GM19455 (cell line): ENCODE measurements around the gene RABGAP1L.

Experiments used
- ATAC-seq: cut with Tn5 transposase; IDR thresholded peaks from one replicate; pipeline ENCODE4 v1.9.1; 2021; ENCODE audit not compliant: unreplicated experiment

Gene RABGAP1L

DNA sequence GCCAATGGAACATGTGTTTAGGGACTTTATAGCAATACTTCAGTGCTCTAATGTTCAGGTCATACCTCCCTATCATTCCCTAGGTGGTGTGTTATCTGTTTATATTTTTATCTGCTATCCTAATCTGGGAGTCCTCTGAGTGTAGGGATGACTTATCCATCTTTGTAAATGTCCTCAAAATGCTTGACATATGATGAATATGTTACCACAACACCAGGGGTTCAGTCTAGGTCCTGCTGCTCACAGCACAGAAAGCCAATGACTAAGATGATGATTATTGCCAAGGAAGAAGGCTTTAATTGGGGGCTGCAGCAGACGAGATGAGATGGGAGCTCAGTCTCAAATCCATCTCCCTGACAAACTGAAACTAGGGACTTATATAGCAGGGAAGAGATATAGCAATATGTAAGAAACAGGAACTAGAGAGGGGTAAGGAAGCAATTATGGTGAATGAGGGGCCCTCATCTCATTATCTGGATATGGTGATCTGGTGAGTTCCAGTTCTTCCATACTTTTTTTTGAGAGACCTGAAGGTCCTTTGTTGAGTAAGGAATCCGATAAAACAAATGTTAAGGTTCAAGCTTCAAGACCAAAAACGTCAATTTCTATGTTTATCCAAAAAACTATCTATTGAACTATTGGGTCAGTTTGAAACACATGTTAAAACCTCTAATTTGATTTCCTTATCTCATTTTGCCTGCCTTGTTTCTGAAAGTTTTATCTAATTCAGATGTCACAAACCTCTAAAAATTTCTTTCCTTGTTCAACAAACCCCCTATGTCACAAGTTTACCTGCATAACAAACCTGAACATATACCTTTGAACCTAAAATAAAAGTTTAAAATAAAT is 583.7 kb downstream of the RABGAP1L start:
- ATAC-seq: no peak

DNA sequence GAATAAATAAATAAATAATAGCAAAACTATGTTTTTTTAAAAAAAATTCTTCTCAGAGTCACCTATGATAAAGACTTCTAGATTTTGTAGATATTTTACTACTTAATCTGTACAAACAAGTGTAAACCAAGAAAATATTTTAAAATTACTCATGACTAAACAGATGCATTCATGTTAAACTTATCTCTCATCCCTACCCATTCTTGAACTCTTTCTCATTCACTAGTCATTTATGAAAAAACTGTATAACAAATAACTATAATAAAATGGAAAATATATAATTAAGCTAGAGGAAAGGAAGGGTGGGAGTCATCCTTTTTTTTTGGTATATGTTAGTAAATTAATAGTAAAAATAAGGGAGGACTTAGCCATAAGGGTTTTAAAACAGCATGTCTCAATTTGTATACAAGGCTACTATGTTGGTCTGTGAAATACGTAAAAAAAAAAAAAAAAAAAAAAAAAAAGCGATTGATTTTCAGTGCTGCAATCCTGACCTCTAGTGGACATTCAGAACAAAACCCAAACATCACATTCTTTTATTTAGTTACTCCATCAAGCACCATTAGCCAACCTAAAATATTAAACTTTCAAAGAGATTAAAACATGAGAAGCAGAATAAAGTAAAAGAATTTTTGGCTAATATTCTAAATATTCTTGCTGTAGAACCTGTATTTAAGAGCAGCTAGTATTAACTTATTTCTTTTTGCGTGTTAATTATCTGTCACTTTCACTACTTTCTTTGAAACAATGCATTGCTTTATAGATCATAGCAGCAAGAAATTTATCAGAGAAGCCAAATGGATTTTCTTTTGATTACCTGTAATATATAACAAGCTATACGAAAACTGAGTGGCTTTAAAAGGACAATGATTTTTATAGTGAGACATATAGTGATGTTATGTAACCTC is 584.6 kb downstream of the RABGAP1L start:
- no peak for ATAC-seq

DNA sequence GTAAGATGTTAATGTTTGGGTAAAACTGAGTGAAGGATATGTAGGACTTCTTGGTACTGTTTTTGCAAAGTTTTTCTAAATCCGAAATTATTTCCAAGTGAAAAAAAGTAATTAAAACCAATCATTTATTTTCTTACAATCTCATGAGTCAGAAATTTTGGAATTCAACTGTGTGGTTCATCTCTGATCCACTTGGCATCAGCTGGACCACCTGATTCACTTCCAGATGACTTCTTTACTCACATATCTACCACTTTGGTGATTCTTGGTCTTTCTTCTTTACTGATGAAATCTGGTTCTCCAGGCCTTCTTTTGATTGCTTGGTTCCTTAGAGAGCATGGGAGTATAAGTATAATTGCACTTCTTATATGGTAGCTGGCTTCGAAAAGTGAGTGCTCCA is 585.6 kb downstream of the RABGAP1L start:
- ATAC-seq: no peak

DNA sequence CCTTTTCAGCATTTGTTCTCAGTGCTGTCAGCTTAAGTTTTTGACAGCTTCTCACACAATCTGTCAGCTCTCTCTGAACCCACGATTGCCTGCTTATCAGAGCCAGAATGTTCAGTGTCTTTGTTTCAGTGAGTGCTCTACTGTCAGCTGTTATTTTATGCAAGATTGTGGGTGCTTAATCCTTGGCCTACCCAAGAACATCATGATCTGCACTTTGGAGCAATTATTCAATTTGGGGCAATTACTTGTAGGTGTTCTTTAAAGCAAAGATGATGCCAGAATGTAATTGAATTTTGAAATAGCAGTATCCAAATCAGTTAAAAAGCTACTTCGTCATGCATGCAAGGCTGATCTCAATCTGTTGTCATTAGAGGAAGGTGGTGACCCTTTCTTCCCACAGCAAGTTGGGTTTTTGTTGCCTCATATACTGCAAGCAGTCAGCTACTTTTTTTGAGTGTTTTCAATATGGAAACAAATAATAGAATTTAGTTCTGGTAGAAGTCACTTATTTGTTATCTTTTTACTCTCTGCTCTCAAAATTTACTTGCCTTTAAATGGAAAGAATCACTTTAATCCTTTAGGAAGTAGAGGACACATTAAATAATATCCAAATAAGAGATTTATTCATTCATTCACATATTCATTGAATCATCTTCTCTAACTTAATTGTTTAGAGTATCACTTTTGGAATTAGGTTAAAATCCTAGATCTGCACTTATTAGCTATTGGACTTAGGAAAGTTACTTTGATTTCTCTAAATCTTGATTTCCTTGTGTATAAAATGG is 586.9 kb downstream of the RABGAP1L start:
- ATAC-seq: no peak

DNA sequence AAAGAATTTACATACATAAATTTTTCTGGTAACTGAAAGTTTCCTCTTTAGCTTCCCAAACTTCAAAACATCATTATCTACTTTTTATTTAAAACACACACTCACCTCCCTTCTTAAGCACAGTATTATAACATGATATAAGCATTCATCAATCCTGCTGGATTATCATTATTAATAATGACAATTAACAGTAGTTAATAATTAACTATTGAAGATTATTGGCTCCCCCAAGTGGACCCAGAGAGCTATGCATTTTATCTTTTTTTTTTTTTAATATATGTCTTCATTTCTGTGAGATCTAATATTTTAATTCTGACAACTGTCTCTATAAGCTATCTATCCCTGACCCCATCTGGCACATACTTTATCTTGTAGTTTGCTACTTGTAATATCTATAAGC is 588.3 kb downstream of the RABGAP1L start:
- ATAC-seq: no peak

DNA sequence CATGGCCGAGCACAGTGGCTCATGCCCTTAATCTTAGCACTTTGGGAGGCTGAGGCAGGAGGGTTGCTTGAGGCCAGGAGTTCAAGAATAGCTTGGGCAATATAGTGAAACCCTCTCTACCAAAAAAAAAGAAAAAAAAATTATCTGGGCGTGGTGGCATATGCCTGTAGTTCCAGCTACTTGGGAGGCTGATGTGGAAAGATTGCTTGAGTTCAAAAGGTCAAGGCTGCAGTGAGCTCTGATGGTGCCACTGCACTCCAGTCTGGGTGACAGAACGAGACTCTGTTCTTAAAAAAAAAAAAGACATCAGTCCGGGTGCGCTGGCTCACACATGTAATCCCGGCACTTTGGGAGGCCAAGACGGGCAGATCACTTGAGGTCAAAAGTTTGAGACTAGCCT is 589.3 kb downstream of the RABGAP1L start:
- ATAC-seq: no peak

DNA sequence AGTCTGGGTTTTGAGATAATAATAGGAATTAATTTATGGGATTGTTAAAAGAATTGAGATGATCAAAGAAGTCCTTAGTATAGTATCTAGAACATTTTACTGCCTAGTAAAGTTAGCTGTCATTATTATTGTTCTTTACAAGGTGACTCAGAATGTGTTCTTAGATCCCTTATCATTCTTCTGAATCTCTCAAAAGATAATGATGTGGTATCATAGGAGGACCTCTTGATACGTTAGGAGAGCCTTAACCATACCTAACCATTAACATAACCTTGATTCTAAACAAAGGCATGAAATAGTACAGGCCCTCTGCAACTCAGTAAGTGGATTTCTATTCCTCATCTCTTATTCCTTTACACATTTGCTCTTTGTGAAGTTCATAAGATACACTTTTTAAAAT is 593.8 kb downstream of the RABGAP1L start:
- no peak for ATAC-seq

DNA sequence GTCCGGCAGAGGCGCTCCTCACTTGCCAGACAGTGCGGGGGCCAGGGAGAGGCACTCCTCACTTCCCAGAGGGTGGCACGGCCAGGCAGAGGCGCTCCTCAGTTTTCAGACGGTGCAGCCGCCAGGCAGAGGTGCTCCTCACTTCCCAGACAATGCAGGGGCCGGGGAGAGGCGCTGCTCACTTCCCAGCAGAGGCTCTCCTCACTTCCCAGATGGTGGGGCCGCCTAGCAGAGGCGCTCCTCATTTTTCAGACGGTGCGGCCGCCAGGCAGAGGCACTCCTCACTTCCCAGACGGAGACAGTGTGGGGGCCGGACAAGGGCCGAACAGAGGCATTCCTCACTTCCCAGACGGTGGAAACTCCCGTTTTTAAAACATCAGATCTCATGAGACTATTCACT is 602.0 kb downstream of the RABGAP1L start:
- ATAC-seq: no peak

DNA sequence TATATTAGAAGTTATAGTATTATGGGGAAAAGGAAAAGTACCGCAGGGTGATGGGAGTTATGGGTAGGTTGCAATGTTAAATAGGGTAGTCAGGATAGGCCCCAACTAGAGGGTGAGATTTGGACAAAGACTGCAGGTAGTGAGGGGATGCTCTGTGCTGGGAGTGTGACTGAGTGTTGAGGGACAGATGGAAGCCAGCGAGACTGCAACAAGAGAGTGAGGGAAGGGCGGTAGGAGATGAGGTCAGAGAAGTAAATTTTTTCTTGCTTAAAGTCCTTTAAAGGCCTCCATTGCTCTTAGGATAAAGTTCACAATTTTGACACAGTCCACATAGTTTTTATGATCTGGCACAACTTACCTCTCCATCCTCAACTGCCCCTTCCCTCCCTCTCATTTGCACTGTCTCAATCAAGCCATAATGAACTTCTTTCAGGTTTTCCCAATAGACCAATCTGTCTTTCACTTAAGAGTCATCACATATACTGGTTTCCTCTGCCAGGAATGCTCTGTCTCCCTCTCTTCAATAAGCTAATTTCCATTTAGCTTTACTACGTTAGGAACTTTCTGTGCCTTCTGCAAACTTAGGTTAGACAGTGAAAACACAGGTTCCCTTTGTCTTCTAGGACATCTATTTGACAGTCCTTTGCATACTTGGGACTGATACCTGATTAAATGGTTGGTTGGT is 602.7 kb downstream of the RABGAP1L start:
- no peak for ATAC-seq

DNA sequence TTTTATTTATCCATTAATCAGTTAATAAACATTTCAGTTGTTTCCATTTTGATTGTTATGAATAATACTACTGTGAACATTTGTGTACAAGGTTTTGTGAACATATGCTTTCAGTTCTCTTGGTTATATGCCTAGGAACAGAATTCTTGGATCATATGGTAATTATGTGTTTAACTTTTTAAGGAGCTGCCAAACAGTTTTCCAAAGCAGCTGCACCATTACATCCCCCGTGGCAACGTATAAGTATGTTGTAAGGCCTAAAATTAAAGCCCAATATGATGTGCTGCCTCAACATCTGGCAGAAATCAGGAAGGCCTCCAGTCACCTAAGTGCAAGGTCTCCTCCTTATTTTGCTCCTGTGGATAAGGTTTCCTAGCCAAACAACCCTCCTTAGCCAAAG is 604.9 kb downstream of the RABGAP1L start:
- no peak for ATAC-seq

DNA sequence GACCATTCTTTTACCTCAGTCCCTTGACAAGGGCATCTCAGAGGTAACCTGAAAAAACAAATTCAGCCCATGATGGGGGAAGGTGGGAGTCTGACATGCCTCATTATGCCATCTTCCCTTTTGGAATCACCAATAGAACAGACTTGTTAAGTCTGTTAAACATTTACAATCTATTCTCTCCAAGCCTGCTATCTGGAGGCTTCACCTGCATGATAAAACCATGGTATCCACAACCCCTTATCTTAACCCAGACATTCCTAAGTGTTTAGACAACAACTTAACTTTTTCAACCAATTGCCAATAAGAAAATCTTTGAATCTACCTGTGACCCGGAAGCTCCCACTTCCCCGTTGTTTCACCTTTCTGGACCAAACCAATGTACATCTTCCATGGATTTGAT is 607.4 kb downstream of the RABGAP1L start:
- no peak for ATAC-seq

DNA sequence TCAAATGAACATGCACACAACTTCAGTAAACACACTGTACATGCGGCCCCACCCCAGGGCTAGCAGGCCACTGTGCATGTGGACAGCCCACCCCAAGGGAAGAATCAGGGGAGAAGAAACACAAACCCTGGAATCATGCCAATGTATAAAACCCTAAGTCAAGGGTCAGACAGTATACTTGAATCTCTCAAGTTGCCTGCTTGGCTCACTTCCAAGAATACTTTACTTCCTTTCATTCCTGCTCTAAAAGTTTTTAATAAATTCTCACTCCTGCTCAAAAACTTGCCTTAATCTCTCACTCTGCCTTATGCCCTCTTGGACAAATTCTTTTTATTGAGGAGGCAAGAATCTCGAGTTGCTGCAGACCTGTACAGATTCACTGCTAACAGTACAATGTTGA is 609.2 kb downstream of the RABGAP1L start:
- no peak for ATAC-seq

DNA sequence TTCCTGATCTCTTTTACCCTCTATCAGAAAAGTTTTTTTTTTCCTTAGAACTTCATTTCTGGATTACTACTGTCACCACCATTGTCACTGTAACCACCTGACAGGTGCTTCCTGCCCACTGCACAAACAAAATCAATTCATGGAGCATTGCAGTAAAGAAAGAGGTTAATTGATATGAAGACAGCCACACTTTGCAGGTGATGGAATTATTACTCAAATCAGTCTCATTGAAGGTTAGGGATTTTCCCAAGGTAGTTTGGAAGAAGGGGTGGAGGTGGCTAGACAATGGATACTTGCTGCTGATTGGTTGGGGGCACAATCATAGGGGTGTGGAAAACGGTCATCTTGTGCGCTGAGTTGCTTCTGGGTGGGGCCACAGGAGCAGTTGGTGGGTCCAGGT is 609.6 kb downstream of the RABGAP1L start:
- no peak for ATAC-seq

DNA sequence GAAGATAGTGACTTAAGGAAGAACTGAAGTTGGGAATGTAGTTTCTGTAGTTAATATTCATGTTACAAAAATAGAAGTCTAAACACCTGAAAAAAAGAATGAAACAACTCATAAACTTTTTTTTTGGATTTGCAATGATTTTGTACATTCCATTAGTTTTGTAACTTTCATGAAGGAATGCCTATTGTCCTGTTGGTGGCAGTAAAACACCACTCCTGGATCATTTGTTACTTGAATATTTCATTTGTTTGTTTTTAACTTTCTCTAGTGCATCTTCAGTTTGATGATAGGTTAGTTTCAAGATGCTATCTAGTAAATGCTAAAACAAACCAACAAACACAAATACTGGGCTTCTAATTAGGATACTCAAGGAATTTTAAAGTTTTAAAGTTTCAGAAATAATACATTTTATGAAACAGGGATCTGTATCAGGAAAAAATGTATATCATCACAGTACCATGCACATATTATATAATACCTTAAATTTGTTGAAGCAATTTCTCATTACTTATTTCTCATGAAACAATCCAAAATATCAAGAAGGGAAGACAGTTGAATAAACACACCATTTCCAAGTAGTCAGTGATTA is 610.7 kb downstream of the RABGAP1L start:
- no peak for ATAC-seq

DNA sequence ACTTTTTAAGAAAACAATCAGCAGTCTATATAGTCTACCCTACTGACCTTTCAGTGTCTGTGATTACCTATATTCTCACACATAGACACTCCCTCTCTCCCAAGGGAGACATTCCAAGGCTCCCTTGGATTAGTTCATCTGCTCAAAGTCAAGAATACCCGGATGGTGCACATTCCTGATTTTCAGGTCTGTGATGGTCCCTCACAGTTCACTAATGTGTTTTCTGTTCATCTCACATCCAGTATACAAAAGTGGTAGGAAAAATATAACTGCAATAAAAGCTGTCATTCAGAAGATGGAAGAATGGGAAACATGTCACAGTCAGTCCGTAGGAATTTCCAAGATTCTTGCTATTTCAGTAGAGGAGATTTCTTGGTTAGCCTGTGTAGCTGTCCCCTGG is 616.3 kb downstream of the RABGAP1L start:
- no peak for ATAC-seq

DNA sequence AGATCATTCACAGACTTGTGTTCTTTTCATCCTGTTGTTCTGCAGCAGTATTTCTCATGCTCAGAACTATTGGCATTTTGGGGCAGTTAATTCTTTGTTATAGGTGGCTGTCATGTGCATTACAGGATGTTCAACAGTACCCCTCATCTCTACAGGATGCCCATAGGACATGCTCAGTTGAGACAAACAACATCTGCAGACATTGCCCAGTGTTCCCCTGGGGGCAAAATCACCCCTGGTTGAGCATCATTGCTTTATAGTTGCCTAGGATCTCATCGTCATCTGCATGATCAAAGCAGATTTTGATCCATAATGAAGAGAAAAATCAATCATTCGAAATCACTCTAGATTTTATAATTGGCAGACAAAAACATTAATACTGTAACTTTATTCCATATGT is 617.9 kb downstream of the RABGAP1L start:
- no peak for ATAC-seq

DNA sequence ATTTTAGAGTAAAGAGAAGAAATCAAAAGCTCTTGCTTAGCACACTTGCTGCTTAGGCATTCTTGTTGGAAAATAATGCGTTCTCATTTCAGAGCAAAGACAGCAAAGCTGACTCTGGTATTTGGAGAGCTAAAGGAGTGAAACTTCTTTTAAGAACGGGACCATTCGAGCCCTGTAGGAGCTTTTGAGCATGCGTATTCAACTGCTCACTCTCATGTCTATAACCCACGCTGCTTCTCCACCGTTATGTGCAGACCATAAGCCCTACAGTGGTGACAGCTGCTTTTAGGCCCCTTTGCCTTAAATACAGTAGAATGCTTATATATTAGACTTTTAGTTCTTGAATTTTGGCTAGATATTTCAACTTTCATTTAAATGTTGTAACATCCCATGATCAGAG is 626.2 kb downstream of the RABGAP1L start:
- ATAC-seq: no peak

DNA sequence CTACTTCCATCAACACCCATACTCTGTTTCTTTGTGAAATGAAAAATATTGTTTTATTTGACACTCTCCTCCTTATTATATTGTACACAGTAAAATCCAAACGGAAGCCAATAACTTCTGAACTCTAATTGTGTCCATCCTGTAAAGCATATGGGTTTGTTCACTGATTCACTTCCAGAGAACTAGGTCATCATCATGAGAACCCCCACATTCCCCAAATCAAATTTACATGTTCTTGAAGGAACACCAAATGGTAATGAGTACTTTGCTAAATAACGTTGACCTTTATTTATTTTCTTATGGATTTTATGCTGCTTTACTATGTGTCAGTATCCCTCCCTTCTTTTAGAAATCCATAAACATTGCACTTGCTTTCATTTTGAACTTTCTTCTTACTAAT is 627.0 kb downstream of the RABGAP1L start:
- no peak for ATAC-seq

DNA sequence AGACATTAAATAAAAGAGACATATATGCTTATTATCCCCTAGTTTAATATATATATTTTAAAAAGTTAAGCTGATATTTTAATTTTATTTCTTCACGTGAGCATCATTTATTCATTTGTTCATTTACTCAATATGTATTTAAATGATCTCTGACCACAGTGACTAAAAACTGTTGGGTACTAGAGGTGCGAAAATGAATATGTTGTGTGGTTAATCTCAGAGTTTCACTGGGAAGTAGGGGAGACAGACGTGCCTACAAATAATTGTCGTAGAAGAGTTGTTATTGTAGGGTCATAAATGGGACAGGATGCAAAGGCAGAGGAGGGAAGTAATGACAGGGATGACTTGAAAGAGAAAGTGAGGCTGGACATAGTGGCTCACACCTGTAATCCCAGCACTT is 627.4 kb downstream of the RABGAP1L start:
- peak; percentile 59 for ATAC-seq

DNA sequence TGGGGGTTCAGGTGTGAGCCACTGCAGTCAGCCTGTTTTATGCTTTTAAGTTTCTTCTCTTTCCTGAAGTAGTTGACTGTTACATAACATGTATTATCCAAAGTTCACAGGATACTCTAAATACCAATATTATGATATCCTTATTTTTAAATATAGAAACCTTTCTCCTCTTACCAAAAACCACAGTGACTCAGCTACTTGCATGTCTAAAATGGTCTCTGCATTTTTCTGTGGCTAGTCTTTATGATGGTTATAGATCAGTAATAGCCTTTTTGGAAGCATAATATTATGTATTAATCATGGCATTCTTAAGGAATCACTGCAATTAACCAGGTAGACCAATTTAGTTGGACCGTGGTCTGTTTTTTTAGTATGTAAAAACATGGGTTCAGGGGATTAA is 629.7 kb downstream of the RABGAP1L start:
- no peak for ATAC-seq
